Naive thymus-derived CD8-positive, alpha-beta T cell (primary cell): Measurements from ENCODE around the gene CGGBP1. TPM values are rescaled to one million over a fixed set of nuclear protein-coding genes. Genes with fewer than 3 reads are reported as not detected.

ENCODE experiments used
- ATAC-seq, 2 donors: fragments of 150-1000 bp; cut with Tn5 transposase in 1 of 2; sonication (Bioruptor Pico), chemical (Tn5 transposase) in 1 of 2; 1 replicate in 1 of 2; 2 replicates in 1 of 2; pipeline ENCODE4 v1.10.0; 2021; ENCODE audit warnings: mild to moderate bottlenecking in 2 of 2, moderate library complexity in 2 of 2
- POLR2A ChIA-PET: fragments of 350-600 bp; sonication (Branson Sonifier 250); formaldehyde crosslinking; loops from one replicate; lab custom pipeline; 2021; ENCODE audit warnings: antibody characterized with exemption; lab: Charles Lee
- DNase-seq, 10 donors: peaks; one replicate each; pipeline versions ENCODE4 v3.0.0 to v3.0.0-alpha.2; 2020 to 2022
- H3K27ac Mint-ChIP-seq, 10 donors: one replicate each; pipeline ENCODE4 v1.8.0; 2020 to 2022; ENCODE audit warnings: mild to moderate bottlenecking in 10 of 10, mixed read lengths in 10 of 10, moderate library complexity in 4 of 10, inconsistent platforms in 1 of 10
- H3K27me3 Mint-ChIP-seq, 5 donors: one replicate each; pipeline ENCODE4 v1.8.0; 2021 to 2022; ENCODE audit warnings: mixed read lengths in 5 of 5
- H3K36me3 Mint-ChIP-seq, 3 donors: one replicate each; pipeline ENCODE4 v1.8.0; 2020 to 2022; ENCODE audit warnings: mixed read lengths in 3 of 3, mild to moderate bottlenecking in 2 of 3, inconsistent platforms in 1 of 3
- H3K4me1 Mint-ChIP-seq, 4 donors: one replicate each; pipeline ENCODE4 v1.8.0; 2021 to 2022; ENCODE audit warnings: mixed read lengths in 4 of 4
- H3K4me3 Mint-ChIP-seq, 10 donors: one replicate each; pipeline ENCODE4 v1.8.0; 2020 to 2022; ENCODE audit warnings: mild to moderate bottlenecking in 10 of 10, mixed read lengths in 10 of 10, moderate library complexity in 6 of 10, inconsistent platforms in 1 of 10
- H3K9me3 Mint-ChIP-seq, 9 donors: one replicate each; pipeline ENCODE4 v1.8.0; 2020 to 2022; ENCODE audit warnings: mixed read lengths in 9 of 9, mild to moderate bottlenecking in 3 of 9, inconsistent platforms in 1 of 9, moderate library complexity in 1 of 9
- polyA plus RNA-seq, 3 donors: library from polyadenylated mRNA; unstranded; fragments of 300-500 nt; fragmentation: Illumina TruSeq; gene quantifications; one replicate each; pipeline ENCODE4 v1.2.3, GENCODE V29; 2021
- total RNA-seq, 8 experiments: library from RNA in 2 of 8; stranded (reverse) in 2 of 8; gene quantifications; one replicate each; pipeline ENCODE4 v1.2.3 and lab custom pipeline; 2021 to 2026

CGGBP1 gene
- total and polyA plus RNA-seq, 5 experiments from 2014 or later, result 85.8 to 153 (median 97.2) TPM

GRCh38 chr3:88061746-88062145 is 2.9 kb upstream of the CGGBP1 start:
- Mint-ChIP-seq H3K4me1 (peaks cover 23 to 70% (median 50%) of the 10 kb centered on the region in 4 donors), H3K27me3 (no peaks in the 10 kb centered on the region)

GRCh38 chr3:88059380-88060170 is 770 bp upstream of the CGGBP1 start:
- H3K27ac Mint-ChIP-seq, result peak overlapping the region; percentile 89 to 99 (median 98)
- peaks cover 11 to 27% (median 25%) of the 10 kb centered on the region in 3 donors for H3K36me3 Mint-ChIP-seq
- no peak for ATAC-seq
- no peaks in the 10 kb centered on the region for H3K27me3 Mint-ChIP-seq
- POLR2A ChIA-PET, result interaction anchor here (0.8 to 2.3 kb wide), 8 partner anchors 8 to 832 kb away, joined by 3 to 68 read pairs (median 5); partner anchors contain the start of genes C3orf38 and CHMP2B
- H3K4me3 Mint-ChIP-seq, result peak overlapping the region; percentile 92 to 100 (median 98)
- H3K4me1 Mint-ChIP-seq, result peaks cover 33 to 77% (median 63%) of the 10 kb centered on the region in 4 donors
- H3K9me3 Mint-ChIP-seq, result no peaks in the 10 kb centered on the region
- peak in 2 of 10 donors; percentile 4 to 6 for DNase-seq

More at GRCh38 chr3:88061746-88062145, 2.9 kb upstream of the CGGBP1 start:
- no peaks in the 10 kb centered on the region for H3K9me3 Mint-ChIP-seq
- POLR2A ChIA-PET, result no interaction called here
- no peak for ATAC-seq
- peaks cover 0 to 10% (median 9%) of the 10 kb centered on the region in 3 donors for H3K36me3 Mint-ChIP-seq
- H3K27ac Mint-ChIP-seq, result peak overlapping the region in 3 of 10 donors; percentile 3 to 54 (median 30)
- H3K4me3 Mint-ChIP-seq, result peak overlapping the region in 9 of 10 donors; percentile 1 to 98 (median 49)
- DNase-seq, result no peak

- DNase-seq (no peak), ATAC-seq (no peak)
- Mint-ChIP-seq H3K4me3 (peak overlapping the region; percentile 92 to 100 (median 98)), H3K9me3 (no peaks in the 10 kb centered on the region), H3K27ac (peak overlapping the region; percentile 94 to 99 (median 98)), H3K4me1 (peaks cover 28 to 70% (median 56%) of the 10 kb centered on the region in 4 donors), H3K27me3 (no peaks in the 10 kb centered on the region), H3K36me3 (peaks cover 13 to 34% (median 28%) of the 10 kb centered on the region in 3 donors)
- POLR2A ChIA-PET, result interaction anchor here (1.1 to 2.3 kb wide), 9 partner anchors 17 to 831 kb away, joined by 3 to 68 read pairs (median 5); partner anchors contain the start of genes C3orf38 and CHMP2B
Measured at GRCh38 chr3:88058306-88058580, 562 bp downstream of the CGGBP1 start.

GRCh38 chr3:88057630-88058305 is 1.0 kb downstream of the CGGBP1 start:
- Mint-ChIP-seq H3K4me3 (peak overlapping the region; percentile 90 to 100 (median 97)), H3K4me1 (peaks cover 25 to 66% (median 54%) of the 10 kb centered on the region in 4 donors), H3K36me3 (peaks cover 13 to 34% (median 28%) of the 10 kb centered on the region in 3 donors), H3K9me3 (no peaks in the 10 kb centered on the region), H3K27ac (peak overlapping the region; percentile 94 to 99 (median 98)), H3K27me3 (no peaks in the 10 kb centered on the region)
- POLR2A ChIA-PET, result interaction anchor here (1.1 to 2.3 kb wide), 9 partner anchors 17 to 831 kb away, joined by 3 to 68 read pairs (median 5); partner anchors contain the start of genes C3orf38 and CHMP2B
- DNase-seq (peak in 2 of 10 donors; percentile 18 to 23), ATAC-seq (no peak)

GRCh38 chr3:88046766-88047165 is 12.0 kb downstream of the CGGBP1 start:
- Mint-ChIP-seq H3K27me3 (no peaks in the 10 kb centered on the region), H3K36me3 (no peaks in the 10 kb centered on the region), H3K27ac (peak overlapping the region in 1 of 10 donors; percentile 9), H3K4me1 (peaks cover 4 to 13% (median 8%) of the 10 kb centered on the region in 4 donors), H3K9me3 (no peaks in the 10 kb centered on the region), H3K4me3 (peak overlapping the region in 3 of 10 donors; percentile 19 to 33 (median 31))
- no peak for DNase-seq
- no peak for ATAC-seq
- POLR2A ChIA-PET, result no interaction called here

- H3K36me3 Mint-ChIP-seq, result no peaks in the 10 kb centered on the region
- DNase-seq (no peak), ATAC-seq (no peak)
- POLR2A ChIA-PET, result no interaction called here
- H3K4me3 Mint-ChIP-seq, result no peak overlapping the region
- no peak overlapping the region for H3K27ac Mint-ChIP-seq
- peaks cover 0 to 11% (median 5%) of the 10 kb centered on the region in 4 donors for H3K4me1 Mint-ChIP-seq
- H3K9me3 Mint-ChIP-seq, result no peaks in the 10 kb centered on the region
- H3K27me3 Mint-ChIP-seq, result peaks cover 0 to 3% (median 0%) of the 10 kb centered on the region in 5 donors
Measured at GRCh38 chr3:88044411-88044810, 14.4 kb downstream of the CGGBP1 start.

- DNase-seq (no peak), ATAC-seq (no peak)
- Mint-ChIP-seq H3K36me3 (no peaks in the 10 kb centered on the region), H3K27ac (no peak overlapping the region), H3K4me1 (peaks cover 0 to 5% (median 1%) of the 10 kb centered on the region in 4 donors), H3K27me3 (peaks cover 0 to 6% (median 0%) of the 10 kb centered on the region in 5 donors), H3K9me3 (no peaks in the 10 kb centered on the region), H3K4me3 (no peak overlapping the region)
- POLR2A ChIA-PET, result interaction anchor here (1.1 kb wide), 1 partner anchor 17 kb away, joined by 3 read pairs; the partner anchor contains the start of gene CGGBP1
Measured at GRCh38 chr3:88041005-88041404, 17.8 kb downstream of the CGGBP1 start.

GRCh38 chr3:88040529-88040928 is 18.3 kb downstream of the CGGBP1 start:
- no peaks in the 10 kb centered on the region for H3K9me3 Mint-ChIP-seq
- H3K4me3 Mint-ChIP-seq, result no peak overlapping the region
- ATAC-seq, result no peak
- no peak overlapping the region for H3K27ac Mint-ChIP-seq
- peaks cover 0 to 4% (median 1%) of the 10 kb centered on the region in 4 donors for H3K4me1 Mint-ChIP-seq
- H3K27me3 Mint-ChIP-seq, result peaks cover 0 to 6% (median 0%) of the 10 kb centered on the region in 5 donors
- no peaks in the 10 kb centered on the region for H3K36me3 Mint-ChIP-seq
- POLR2A ChIA-PET, result interaction anchor here (1.1 kb wide), 1 partner anchor 18 kb away, joined by 3 read pairs; the partner anchor contains the start of gene CGGBP1
- no peak for DNase-seq

GRCh38 chr3:88038566-88038965 is 20.2 kb downstream of the CGGBP1 start:
- POLR2A ChIA-PET, result no interaction called here
- H3K4me3 Mint-ChIP-seq, result no peak overlapping the region
- H3K9me3 Mint-ChIP-seq, result no peaks in the 10 kb centered on the region
- H3K27ac Mint-ChIP-seq, result no peak overlapping the region
- peaks cover 0 to 8% (median 2%) of the 10 kb centered on the region in 4 donors for H3K4me1 Mint-ChIP-seq
- DNase-seq (no peak), ATAC-seq (no peak)
- H3K36me3 Mint-ChIP-seq, result no peaks in the 10 kb centered on the region
- H3K27me3 Mint-ChIP-seq, result peaks cover 0 to 6% (median 0%) of the 10 kb centered on the region in 5 donors

GRCh38 chr3:88036221-88036620 is 22.6 kb downstream of the CGGBP1 start:
- POLR2A ChIA-PET, result interaction anchor here (1.9 kb wide), 1 partner anchor 23 kb away, joined by 5 read pairs; the partner anchor contains the start of genes CGGBP1 and ZNF654
- no peak for DNase-seq
- Mint-ChIP-seq H3K4me1 (peaks cover 3 to 27% (median 23%) of the 10 kb centered on the region in 4 donors), H3K36me3 (no peaks in the 10 kb centered on the region), H3K27ac (no peak overlapping the region), H3K27me3 (peaks cover 0 to 6% (median 0%) of the 10 kb centered on the region in 5 donors), H3K9me3 (no peaks in the 10 kb centered on the region), H3K4me3 (no peak overlapping the region)
- ATAC-seq, result no peak

- ATAC-seq, result no peak
- no peak overlapping the region for H3K4me3 Mint-ChIP-seq
- H3K36me3 Mint-ChIP-seq, result no peaks in the 10 kb centered on the region
- peak overlapping the region in 2 of 10 donors; percentile 51 to 64 for H3K27ac Mint-ChIP-seq
- no peak for DNase-seq
- peaks cover 5 to 31% (median 29%) of the 10 kb centered on the region in 4 donors for H3K4me1 Mint-ChIP-seq
- POLR2A ChIA-PET, result interaction anchor here (1.2 kb wide), 1 partner anchor 24 kb away, joined by 4 read pairs; the partner anchor contains the start of gene CGGBP1
- peaks cover 0 to 3% (median 0%) of the 10 kb centered on the region in 5 donors for H3K27me3 Mint-ChIP-seq
- H3K9me3 Mint-ChIP-seq, result no peaks in the 10 kb centered on the region
Measured at GRCh38 chr3:88034491-88035275, 24.1 kb downstream of the CGGBP1 start.
